ENCODE measurements around the gene CD3E. TPM values are rescaled to one million over a fixed set of nuclear protein-coding genes. Genes with fewer than 3 reads are reported as not detected.

CD3E gene
- total RNA-seq, 1 donor from 2014 or later, result not detected

Other genes starting within 250 kb of the CD3E start
- gene TMPRSS4, start 227.7 kb upstream of the CD3E start, total RNA-seq, result not detected in 2 replicates
- not detected in 2 replicates for gene SMIM35, start 217.8 kb upstream of the CD3E start, total RNA-seq
- under 0.01 TPM in 2 replicates for gene SCN4B, start 151.9 kb upstream of the CD3E start, total RNA-seq
- not detected in 2 replicates for gene SCN2B, start 128.1 kb upstream of the CD3E start, total RNA-seq
- under 0.01 and 0.13 TPM in 2 replicates for gene JAML, start 79.7 kb upstream of the CD3E start, total RNA-seq
- 3.2 and 3.7 TPM in 2 replicates for gene MPZL3, start 52.4 kb upstream of the CD3E start, total RNA-seq
- 4.9 and 5.6 TPM in 2 replicates for gene MPZL2, start 40.4 kb upstream of the CD3E start, total RNA-seq
- not detected in 2 replicates for gene CD3D, start 38.0 kb downstream of the CD3E start, total RNA-seq
- not detected in 2 replicates for gene CD3G, start 39.6 kb downstream of the CD3E start, total RNA-seq
- gene UBE4A, start 54.9 kb downstream of the CD3E start, total RNA-seq, result 20.2 and 26.0 TPM in 2 replicates
- 63.7 and 89.9 TPM in 2 replicates for gene ATP5MG, start 96.9 kb downstream of the CD3E start, total RNA-seq
- 14.0 and 23.6 TPM in 2 replicates for gene KMT2A, start 131.8 kb downstream of the CD3E start, total RNA-seq
- gene TTC36, start 222.7 kb downstream of the CD3E start, total RNA-seq, result 0.64 and 0.76 TPM in 2 replicates
- 14.0 and 15.8 TPM in 2 replicates for gene TMEM25, start 226.5 kb downstream of the CD3E start, total RNA-seq

Data from dermis microvascular lymphatic vessel endothelial cell (primary cell).